Spleen (tissue), 11 donors: ENCODE data around the gene USE1. TPM values are rescaled to one million over a fixed set of nuclear protein-coding genes. Genes with fewer than 3 reads are reported as not detected.

ENCODE experiments used
- DNase-seq: peaks from one replicate; pipeline ENCODE4 v3.0.0-alpha.2; 2020
- H3K27ac ChIP-seq, 8 donors: fragments of 200-600 bp; sonication (generic) in 7 of 8; 1 replicate in 4 of 8; 2 replicates in 4 of 8; pipeline versions ENCODE4 v1.5.0 to v1.8.0; 2016 to 2021; ENCODE audit warnings: inconsistent platforms in 4 of 8, mild to moderate bottlenecking in 4 of 8, moderate library complexity in 1 of 8
- H3K27me3 ChIP-seq, 7 donors: fragments of 200-600 bp; sonication (generic) in 6 of 7; replicated peaks in 1 of 7; 1 replicate in 4 of 7; 2 replicates in 3 of 7; pipeline versions ENCODE4 v1.5.0 to v1.8.0; 2016 to 2021; ENCODE audit warnings: inconsistent platforms in 3 of 7, mild to moderate bottlenecking in 1 of 7
- H3K36me3 ChIP-seq, 6 donors: fragments of 200-600 bp; sonication (generic) in 5 of 6; 1 replicate in 4 of 6; 2 replicates in 2 of 6; pipeline versions ENCODE4 v1.5.0 to v1.8.0; 2016 to 2021; ENCODE audit warnings: inconsistent platforms in 2 of 6
- H3K4me1 ChIP-seq, 6 donors: fragments of 200-600 bp; sonication (generic) in 5 of 6; 1 replicate in 3 of 6; 2 replicates in 3 of 6; pipeline versions ENCODE4 v1.5.0 to v1.8.0; 2016 to 2021; ENCODE audit warnings: inconsistent platforms in 3 of 6
- H3K4me3 ChIP-seq, 8 donors: fragments of 200-600 bp; sonication (generic) in 7 of 8; 1 replicate in 4 of 8; 2 replicates in 4 of 8; pipeline versions ENCODE4 v1.5.0 to v1.8.0; 2016 to 2021; ENCODE audit warnings: inconsistent platforms in 4 of 8, mild to moderate bottlenecking in 4 of 8, moderate library complexity in 2 of 8
- H3K9me3 ChIP-seq, 8 donors: fragments of 200-600 bp; sonication (generic) in 7 of 8; 1 replicate in 4 of 8; 2 replicates in 4 of 8; pipeline versions ENCODE4 v1.5.0 to v1.8.0; 2016 to 2021; ENCODE audit warnings: inconsistent platforms in 4 of 8
- CTCF ChIP-seq, 11 experiments: fragments of 200-600 bp in 7 of 11; fragments of 450-650 bp in 4 of 11; sonication (generic) in 4 of 11; IDR thresholded peaks in 8 of 11; conservative IDR thresholded peaks in 3 of 11; 1 replicate in 7 of 11; 2 replicates in 4 of 11; pipeline versions ENCODE4 v1.4.0 to v1.8.0; 2016 to 2021; ENCODE audit warnings: antibody characterized with exemption in 11 of 11, inconsistent platforms in 4 of 11, mild to moderate bottlenecking in 1 of 11
- POLR2A ChIP-seq, 3 donors: fragments of 450-650 bp; IDR thresholded peaks; one replicate each; pipeline ENCODE4 v1.5.1; 2017; ENCODE audit warnings: antibody characterized with exemption in 3 of 3, mild to moderate bottlenecking in 1 of 3
- POLR2AphosphoS5 ChIP-seq, 3 donors: sonication (generic); formaldehyde crosslinking; IDR thresholded peaks; one replicate each; pipeline ENCODE4 v1.5.1; 2017; ENCODE audit warnings: antibody characterized with exemption in 3 of 3
- WGBS, 5 donors: extraction: QIAGEN DNeasy Blood & Tissue Kit in 3 of 5; methylation state at CpG; one replicate each; pipeline versions ENCODE4 v1.1.5 to v1.1.7; 2013 to 2018; 5-methylcytosine and 5-hydroxymethylcytosine counted together
- intact Hi-C: fragments of 100-400 bp; cut with DNase I; formaldehyde crosslinking; loops from one replicate; pipeline ENCODE4 v1.15.0; 2023; ENCODE audit warnings: low total_unique reads
- polyA plus RNA-seq, 3 donors: library from polyadenylated mRNA; stranded (reverse); fragments of 200-250 nt; gene quantifications; one replicate each; pipeline ENCODE4 v1.2.1, GENCODE V29; 2013
- total RNA-seq, 7 donors: library from RNA; depleted of rRNA in 3 of 7; stranded (reverse); fragments of >200 nt in 3 of 7; fragmentation: NEBNext Ultra II Directional in 4 of 7; extraction: Animal tissue kit (Norgen Biotek cat#: 25700) in 4 of 7; gene quantifications; one replicate each; pipeline versions ENCODE4 v1.1.0 to v1.2.1, GENCODE V29; 2016 to 2021
- donor health status: healthy with polysubstance abuse.
- donor health status: DM: no; HTN: no; CAD: no; lungs with moderate emphysema.
- donor health status: DM: no; HTN: no; CAD: no.
- donor health status: Bipolar disorder and iron deficiency.
- donor health status: healthy.
- donor health status: DM: no; HTN: no; CAD: no.
- donor health status: DM: yes; HTN: yes; CAD: no.

The USE1 gene
- total and polyA plus RNA-seq, 10 donors: 17.2 to 74.4 (median 28.6) TPM

DNA sequence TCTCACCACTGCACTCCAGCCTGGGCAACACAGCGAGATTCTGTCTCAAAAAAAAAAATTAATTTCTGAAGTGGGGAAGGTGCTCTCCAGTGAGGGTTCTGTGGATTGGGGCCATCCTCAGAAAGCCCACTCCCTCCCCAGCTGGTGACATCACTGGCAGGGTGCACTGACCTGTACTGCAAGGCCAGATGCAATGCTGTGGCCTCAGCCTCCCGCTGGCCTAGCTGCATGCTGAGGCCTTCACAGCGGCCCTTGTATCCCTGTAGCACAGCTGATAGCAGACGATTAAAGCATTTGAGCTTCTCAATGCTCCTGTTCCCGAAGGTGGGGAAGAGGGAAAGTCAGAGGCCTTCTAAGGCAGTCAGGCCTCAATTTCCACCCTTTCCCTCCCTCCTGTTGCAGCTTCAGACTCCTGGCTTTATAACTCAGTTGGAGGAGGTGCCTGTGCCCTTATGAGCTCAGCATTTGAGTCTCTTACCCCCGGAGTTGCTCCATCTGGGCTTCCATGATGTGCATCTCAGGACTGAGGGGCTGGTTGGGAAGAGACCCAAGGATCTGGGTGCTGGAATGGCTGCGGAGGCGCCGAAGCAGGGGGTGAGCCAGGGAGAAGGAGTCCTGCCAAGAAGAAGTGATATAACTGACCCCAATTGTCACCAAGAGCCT, 44.1 kb downstream of the USE1 start:
- Histone ChIP-seq H3K27ac (no peak overlapping the region), H3K9me3 (peaks cover 0 to 13% (median 4%) of the 10 kb centered on the region in 8 donors), H3K4me3 (no peak overlapping the region), H3K36me3 (peaks cover 0 to 10% (median 0%) of the 10 kb centered on the region in 6 donors), H3K4me1 (peaks cover 0 to 21% (median 9%) of the 10 kb centered on the region in 6 donors), H3K27me3 (no peaks in the 10 kb centered on the region)
- 89 to 96% (median 92%) methylated on average over 8 to 9 of the region's 9 CpGs for WGBS, 5 donors
- intact Hi-C loops: no loop called here
- DNase-seq: no peak
- peak in 1 of 11 experiments; percentile 17 for TF ChIP-seq CTCF (IDR thresholded peaks at IDR 0.05 in 8 of 11, conservative IDR thresholded peaks at IDR 0.05 in 3 of 11)
- TF ChIP-seq POLR2AphosphoS5 (IDR thresholded peaks at IDR 0.05): no peak

- Histone ChIP-seq H3K36me3 (peaks cover 0 to 10% (median 0%) of the 10 kb centered on the region in 6 donors), H3K4me3 (no peak overlapping the region), H3K27me3 (no peaks in the 10 kb centered on the region), H3K9me3 (peaks cover 0 to 13% (median 4%) of the 10 kb centered on the region in 8 donors), H3K27ac (no peak overlapping the region), H3K4me1 (peaks cover 3 to 27% (median 14%) of the 10 kb centered on the region in 6 donors)
- peak in 1 of 11 experiments; percentile 7 for TF ChIP-seq CTCF (IDR thresholded peaks at IDR 0.05 in 8 of 11, conservative IDR thresholded peaks at IDR 0.05 in 3 of 11)
- no peak for TF ChIP-seq POLR2AphosphoS5 (IDR thresholded peaks at IDR 0.05)
- intact Hi-C loops: no loop called here
- WGBS, 5 donors: 55 to 83% (median 63%) methylated on average over 1 of the region's 1 CpG
- DNase-seq: no peak
Measured at GRCh38 chr19:17259934-17260333, 44.8 kb downstream of the USE1 start.

- WGBS, 5 donors: 22 to 36% (median 27%) methylated on average over 15 of the region's 15 CpGs
- H3K27ac ChIP-seq: no peak overlapping the region
Measured at GRCh38 chr19:17260842-17261325, 45.7 kb downstream of the USE1 start.

More at GRCh38 chr19:17260842-17261325, 45.7 kb downstream of the USE1 start:
- TF ChIP-seq POLR2AphosphoS5 (IDR thresholded peaks at IDR 0.05): peak; percentile 23 to 65 (median 48)
- TF ChIP-seq POLR2A (IDR thresholded peaks at IDR 0.05): no peak
- TF ChIP-seq CTCF (IDR thresholded peaks at IDR 0.05 in 8 of 11, conservative IDR thresholded peaks at IDR 0.05 in 3 of 11): peak; percentile 91 to 98 (median 95)
- Histone ChIP-seq H3K4me1 (peaks cover 5 to 31% (median 18%) of the 10 kb centered on the region in 6 donors), H3K36me3 (peaks cover 0 to 10% (median 0%) of the 10 kb centered on the region in 6 donors), H3K4me3 (no peak overlapping the region), H3K27me3 (no peaks in the 10 kb centered on the region), H3K9me3 (peaks cover 0 to 13% (median 4%) of the 10 kb centered on the region in 8 donors)
- intact Hi-C loops: no loop called here
- DNase-seq: peak; percentile 97
